Spinal cord (tissue), 10 donors: ENCODE measurements around the gene ACSF3. TPM values are rescaled to one million over a fixed set of nuclear protein-coding genes. Genes with fewer than 3 reads are reported as not detected.

Source experiments
- DNase-seq, 6 donors: peaks; one replicate each; pipeline versions ENCODE4 v3.0.0 to v3.0.0-alpha.2; 2013 to 2015; ENCODE audit warnings: low spot score in 6 of 6, low read depth in 4 of 6
- H3K27ac ChIP-seq: one replicate; pipeline ENCODE4 v1.5.1; 2013; ENCODE audit warnings: low read depth, low read length, control low read depth
- H3K27me3 ChIP-seq: one replicate; pipeline ENCODE4 v1.6.1; 2013; ENCODE audit warnings: low read length; ENCODE audit not compliant: control insufficient read depth, insufficient read depth
- H3K36me3 ChIP-seq: one replicate; pipeline ENCODE4 v1.6.1; 2013; ENCODE audit warnings: low read length; ENCODE audit not compliant: control insufficient read depth, insufficient read depth
- H3K4me1 ChIP-seq: one replicate; pipeline ENCODE4 v1.6.1; 2013; ENCODE audit warnings: low read length; ENCODE audit not compliant: control insufficient read depth, insufficient read depth
- H3K4me3 ChIP-seq: one replicate; pipeline ENCODE4 v1.5.1; 2013; ENCODE audit warnings: low read depth, low read length, control low read depth
- H3K9me3 ChIP-seq: one replicate; pipeline ENCODE4 v1.6.1; 2013; ENCODE audit warnings: low read length; ENCODE audit not compliant: control insufficient read depth, insufficient read depth
- WGBS: methylation state at CpG from one replicate; pipeline ENCODE4 v1.1.5; 2013; ENCODE audit warnings: missing lambda C conversion rate; ENCODE audit not compliant: insufficient coverage; 5-methylcytosine and 5-hydroxymethylcytosine counted together
- polyA plus RNA-seq, 2 donors: library from polyadenylated mRNA; unstranded; fragments of 120-200 nt; gene quantifications; one replicate each; pipeline ENCODE4 v1.2.1, GENCODE V29; 2013; ENCODE audit not compliant: insufficient read length in 2 of 2
- total RNA-seq, 2 donors: library from RNA; depleted of rRNA in 1 of 2; stranded (reverse); fragments of 120-200 nt in 1 of 2; fragments of >200 nt in 1 of 2; gene quantifications; one replicate each; pipeline versions ENCODE4 v1.2.3 to v1.2.4, GENCODE V29; 2013 to 2014
- donor health status: healthy.

Gene ACSF3
- total and polyA plus RNA-seq, 4 donors = 15.1 to 35.8 (median 29.0) TPM

GRCh38 chr16:89145406-89146161 lies 51.9 kb downstream of the ACSF3 start:
- Histone ChIP-seq H3K4me1 (peaks cover 12% of the 10 kb centered on the region), H3K36me3 (peaks cover 85% of the 10 kb centered on the region), H3K27ac (no peak overlapping the region), H3K4me3 (no peak overlapping the region), H3K9me3 (peaks cover 4% of the 10 kb centered on the region), H3K27me3 (no peaks in the 10 kb centered on the region)
- WGBS = 93% methylated on average over 25 of the region's 25 CpGs
- DNase-seq = no peak

- H3K9me3 ChIP-seq = peaks cover 4% of the 10 kb centered on the region
- H3K27ac ChIP-seq = no peak overlapping the region
- H3K27me3 ChIP-seq = no peaks in the 10 kb centered on the region
- peaks cover 7% of the 10 kb centered on the region for H3K4me1 ChIP-seq
- DNase-seq = no peak
- H3K4me3 ChIP-seq = no peak overlapping the region
- 98% methylated on average over 19 of the region's 21 CpGs for WGBS
- H3K36me3 ChIP-seq = peaks cover 83% of the 10 kb centered on the region
Observed at GRCh38 chr16:89146211-89147005, 52.8 kb downstream of the ACSF3 start.

- WGBS = 67% methylated on average over 1 of the region's 11 CpGs
- DNase-seq = no peak
- no peak overlapping the region for H3K27ac ChIP-seq
- H3K9me3 ChIP-seq = peaks cover 4% of the 10 kb centered on the region
- H3K36me3 ChIP-seq = peaks cover 79% of the 10 kb centered on the region
- no peaks in the 10 kb centered on the region for H3K4me1 ChIP-seq
- H3K4me3 ChIP-seq = no peak overlapping the region
- H3K27me3 ChIP-seq = no peaks in the 10 kb centered on the region
Observed at GRCh38 chr16:89147085-89147817, 53.6 kb downstream of the ACSF3 start.

- peaks cover under 1% of the 10 kb centered on the region for H3K4me1 ChIP-seq
Observed at GRCh38 chr16:89149386-89149785, 55.7 kb downstream of the ACSF3 start.

GRCh38 chr16:89150090-89150835 lies 56.6 kb downstream of the ACSF3 start:
- Histone ChIP-seq H3K27ac (no peak overlapping the region), H3K36me3 (peaks cover 73% of the 10 kb centered on the region), H3K27me3 (no peaks in the 10 kb centered on the region), H3K9me3 (peaks cover 4% of the 10 kb centered on the region), H3K4me3 (no peak overlapping the region), H3K4me1 (peaks cover 9% of the 10 kb centered on the region)
- DNase-seq = no peak
- 89% methylated on average over 16 of the region's 18 CpGs for WGBS

More at GRCh38 chr16:89149386-89149785, 55.7 kb downstream of the ACSF3 start:
- Histone ChIP-seq H3K9me3 (peaks cover 4% of the 10 kb centered on the region), H3K36me3 (peaks cover 78% of the 10 kb centered on the region), H3K4me3 (no peak overlapping the region), H3K27ac (no peak overlapping the region), H3K27me3 (no peaks in the 10 kb centered on the region)
- no peak for DNase-seq
- WGBS = 98% methylated on average over 9 of the region's 9 CpGs

GRCh38 chr16:89150981-89151380 lies 57.3 kb downstream of the ACSF3 start:
- Histone ChIP-seq H3K9me3 (peaks cover 4% of the 10 kb centered on the region), H3K4me3 (no peak overlapping the region), H3K27ac (no peak overlapping the region), H3K27me3 (no peaks in the 10 kb centered on the region), H3K36me3 (peaks cover 66% of the 10 kb centered on the region), H3K4me1 (peaks cover 14% of the 10 kb centered on the region)
- 93% methylated on average over 8 of the region's 8 CpGs for WGBS
- DNase-seq = no peak

- WGBS = 90% methylated on average over 29 of the region's 41 CpGs
- Histone ChIP-seq H3K27ac (no peak overlapping the region), H3K4me3 (no peak overlapping the region), H3K4me1 (peaks cover 27% of the 10 kb centered on the region), H3K9me3 (peaks cover 4% of the 10 kb centered on the region), H3K27me3 (no peaks in the 10 kb centered on the region), H3K36me3 (peaks cover 57% of the 10 kb centered on the region)
- DNase-seq = no peak
Observed at GRCh38 chr16:89152831-89153700, 59.4 kb downstream of the ACSF3 start.

GRCh38 chr16:89153848-89154271 lies 60.2 kb downstream of the ACSF3 start:
- Histone ChIP-seq H3K4me3 (no peak overlapping the region), H3K36me3 (peaks cover 52% of the 10 kb centered on the region), H3K9me3 (peaks cover 4% of the 10 kb centered on the region), H3K4me1 (peaks cover 27% of the 10 kb centered on the region), H3K27ac (no peak overlapping the region), H3K27me3 (no peaks in the 10 kb centered on the region)
- 87% methylated on average over 17 of the region's 19 CpGs for WGBS
- DNase-seq = no peak
